Activated CD4-positive, alpha-beta T cell treated with anti-CD3 and anti-CD28 coated beads, Interleukin-2, amount 50 U/mL, for 1 hour (primary cell): ENCODE results near the gene MRGPRG.

Experiments used
- DNase-seq: peaks from one replicate; pipeline ENCODE4 v3.0.0-alpha.2; 2020

Gene MRGPRG

GRCh38 chr11:3205261-3206155 lies 13.1 kb downstream of the MRGPRG start:
- no peak for DNase-seq

DNA sequence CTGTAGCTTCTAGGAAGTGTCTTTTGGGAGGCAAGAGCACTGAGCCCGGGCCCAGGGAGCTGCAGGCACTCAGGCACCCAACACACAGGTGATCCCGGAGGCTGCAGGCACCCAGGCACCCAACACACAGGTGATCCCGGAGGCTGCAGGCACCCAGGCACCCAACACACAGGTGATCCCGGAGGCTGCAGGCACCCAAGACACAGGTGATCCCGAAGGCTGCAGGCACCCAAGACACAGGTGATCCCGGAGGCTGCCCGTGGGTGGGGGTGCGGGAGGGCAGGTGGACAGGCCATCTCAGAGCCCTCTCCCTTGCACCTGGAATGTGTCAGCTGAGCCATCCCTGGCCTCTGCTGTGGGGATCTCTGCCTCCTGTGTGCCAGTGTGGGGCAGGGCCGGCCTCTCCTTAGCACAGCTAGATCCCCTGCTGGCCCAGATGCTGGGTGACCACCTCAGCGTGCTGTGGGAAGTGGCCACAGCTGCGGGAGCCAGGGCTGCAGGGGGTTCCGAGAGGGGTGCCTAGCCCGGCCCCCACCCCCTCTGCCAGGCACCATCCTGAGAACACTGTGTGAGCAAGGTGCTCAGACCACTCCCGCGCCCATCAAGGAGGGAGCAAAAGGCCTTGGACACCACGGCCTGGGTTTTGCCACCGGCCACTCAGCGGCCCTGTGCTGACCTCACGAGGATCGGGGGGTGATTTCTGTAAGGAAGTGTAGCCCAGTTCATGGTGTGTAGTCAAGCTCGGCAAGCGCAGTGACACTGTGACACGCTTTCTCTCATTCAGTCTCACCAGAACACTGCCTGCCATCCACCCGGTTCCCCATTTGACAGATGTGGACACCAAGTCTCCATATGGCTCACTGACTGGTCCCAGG lies 14.2 kb downstream of the MRGPRG start:
- no peak for DNase-seq

- DNase-seq, result no peak
Measured at GRCh38 chr11:3203221-3204043, 15.2 kb downstream of the MRGPRG start.

DNA sequence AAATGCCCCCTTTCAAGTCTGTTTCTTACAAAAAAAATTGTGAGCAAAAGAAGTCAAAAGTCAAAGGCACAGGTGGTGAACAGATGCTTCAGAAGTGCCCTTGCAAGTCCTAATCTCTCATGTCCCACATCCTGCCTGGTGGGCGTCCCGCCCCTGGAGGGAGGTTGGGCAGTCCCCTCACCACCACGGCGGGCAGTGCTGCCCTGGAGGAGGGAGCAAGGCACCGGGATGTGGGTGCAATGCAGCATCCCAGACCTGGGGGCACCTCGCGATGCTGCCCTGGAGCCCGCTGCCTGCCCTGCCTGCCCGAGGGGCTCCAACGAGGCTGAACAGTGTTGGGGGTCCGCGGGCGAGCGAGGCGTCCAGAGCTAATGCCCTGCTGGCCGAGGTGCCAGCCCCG lies 15.9 kb downstream of the MRGPRG start:
- DNase-seq, result no peak

DNA sequence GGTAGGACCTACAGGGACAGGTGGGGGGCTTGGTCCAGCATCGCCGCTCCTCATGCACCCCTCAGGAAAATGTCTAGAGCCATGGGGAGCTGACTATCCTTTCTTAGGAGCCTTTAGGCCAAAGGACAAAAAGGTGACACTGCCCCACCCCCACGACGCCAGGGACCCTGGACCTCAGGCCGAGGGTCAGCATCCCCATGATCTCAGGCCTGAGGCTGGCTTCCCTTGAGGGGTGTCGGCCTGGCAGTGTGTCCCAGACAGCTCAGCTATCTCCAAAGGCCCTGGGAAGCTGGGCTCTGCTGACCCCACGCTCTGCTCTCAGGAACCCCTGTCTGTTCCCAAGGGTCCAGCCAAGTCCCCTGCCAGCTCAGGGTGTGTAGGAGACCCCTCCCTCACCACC lies 16.3 kb downstream of the MRGPRG start:
- DNase-seq, result no peak

DNA sequence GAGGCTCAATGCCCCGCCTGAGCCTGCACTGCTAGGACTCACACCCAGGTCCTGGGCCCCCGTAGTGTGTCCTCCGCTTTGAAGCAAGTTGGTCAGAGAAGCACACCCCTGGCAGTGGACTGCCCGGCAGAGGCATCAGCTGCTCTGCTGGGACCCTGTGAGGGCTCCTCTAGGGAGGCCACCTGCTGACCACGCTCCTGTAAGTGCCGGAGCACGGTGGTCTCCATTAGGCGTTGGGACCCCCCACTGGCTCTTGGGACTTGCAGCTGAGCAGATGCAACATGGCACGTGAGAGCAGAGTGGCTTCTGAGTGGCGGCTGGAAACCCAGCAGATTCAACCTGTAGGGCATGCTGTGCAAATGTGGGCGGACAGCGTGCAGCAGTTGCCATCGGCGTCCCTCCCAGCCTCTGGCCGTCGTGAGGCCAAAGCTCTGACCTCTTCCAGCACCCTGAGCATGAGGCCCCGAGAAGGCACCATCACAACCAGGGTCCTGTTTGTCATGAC lies 16.9 kb downstream of the MRGPRG start:
- no peak for DNase-seq

GRCh38 chr11:3201112-3201581 lies 17.5 kb downstream of the MRGPRG start:
- no peak for DNase-seq

DNA sequence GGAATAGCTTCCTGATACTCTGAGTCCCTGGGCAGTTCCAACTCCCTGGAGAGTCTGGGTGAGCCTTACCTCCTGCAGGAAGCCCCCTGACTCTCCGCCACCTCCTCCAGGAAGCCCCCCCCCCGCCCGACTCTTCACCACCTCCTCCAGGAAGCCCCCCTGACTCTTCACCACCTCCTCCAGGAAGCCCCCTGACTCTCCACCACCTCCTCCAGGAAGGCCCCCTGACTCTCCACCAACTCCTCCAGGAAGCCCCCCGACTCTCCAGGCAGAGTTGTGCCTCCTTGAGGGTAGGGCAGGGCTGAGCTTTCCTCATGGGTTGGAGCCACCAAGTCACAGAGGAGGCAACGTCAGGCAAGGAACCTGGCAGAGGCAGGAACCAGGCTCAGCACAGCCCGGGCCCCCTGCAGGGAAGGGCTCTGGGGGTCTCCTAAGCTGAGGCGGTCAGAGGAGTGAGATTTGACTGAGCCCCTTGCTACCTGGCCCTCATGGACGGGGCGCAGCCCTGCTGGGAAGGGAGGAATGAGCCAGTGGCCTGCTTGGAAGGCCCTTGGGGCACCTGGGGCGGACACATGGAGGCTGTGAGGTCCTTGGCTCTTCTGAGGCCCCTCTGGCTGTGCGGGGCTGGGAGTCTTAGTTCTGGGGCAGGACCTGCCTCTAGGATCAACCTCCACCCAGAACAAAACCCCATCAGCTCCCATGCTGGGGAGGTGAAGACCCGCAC lies 18.1 kb downstream of the MRGPRG start:
- DNase-seq, result no peak

GRCh38 chr11:3199537-3200295 lies 18.9 kb downstream of the MRGPRG start:
- DNase-seq, result no peak

- DNase-seq, result no peak
Measured at GRCh38 chr11:3198815-3199214, 19.8 kb downstream of the MRGPRG start.

GRCh38 chr11:3197878-3198528 lies 20.6 kb downstream of the MRGPRG start:
- no peak for DNase-seq

- DNase-seq, result no peak
Measured at GRCh38 chr11:3197044-3197695, 21.4 kb downstream of the MRGPRG start.

DNA sequence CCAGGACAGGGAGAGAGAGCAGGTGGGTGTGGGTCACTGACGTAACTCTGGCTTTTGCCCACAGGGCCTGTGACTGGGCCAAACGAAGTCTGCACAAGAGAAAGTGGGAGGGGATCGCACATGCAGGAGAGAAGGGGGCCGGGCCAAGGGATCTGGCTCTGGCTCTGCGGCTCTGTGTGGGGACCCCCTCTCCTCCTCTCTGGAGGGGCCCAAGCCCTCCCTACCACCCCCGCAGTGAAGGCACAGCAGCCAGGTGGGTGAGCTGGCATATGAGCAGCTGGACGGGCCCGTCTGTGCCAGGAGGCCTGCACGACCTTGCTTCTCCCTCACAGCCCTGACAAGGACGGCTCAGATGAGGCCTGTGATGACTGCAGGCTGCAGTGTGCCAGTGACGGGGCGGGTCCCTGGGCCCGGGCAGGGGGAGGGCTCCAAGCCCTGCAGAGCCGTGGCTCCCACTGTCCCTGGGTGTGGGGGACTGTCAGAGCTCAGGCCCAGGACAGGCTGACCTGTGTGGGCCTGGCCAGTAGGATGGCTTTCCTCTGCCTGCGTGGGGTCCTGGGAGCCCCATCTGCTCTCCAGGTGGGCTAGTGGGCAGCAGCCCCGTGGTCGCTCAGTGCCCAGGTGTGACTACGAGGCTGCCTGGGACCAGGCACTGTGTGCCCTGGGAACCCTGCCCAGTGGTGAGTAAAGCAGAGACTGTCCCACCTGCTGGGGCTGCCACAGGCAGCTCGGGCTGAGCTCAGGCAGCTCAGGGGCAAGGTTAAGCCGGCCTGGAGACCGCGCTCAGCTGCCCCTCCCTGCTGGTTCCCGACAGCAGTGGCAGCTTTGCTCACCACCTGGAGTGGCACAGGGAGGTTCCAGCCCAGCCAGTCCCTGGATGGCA lies 22.2 kb downstream of the MRGPRG start:
- no peak for DNase-seq

DNA sequence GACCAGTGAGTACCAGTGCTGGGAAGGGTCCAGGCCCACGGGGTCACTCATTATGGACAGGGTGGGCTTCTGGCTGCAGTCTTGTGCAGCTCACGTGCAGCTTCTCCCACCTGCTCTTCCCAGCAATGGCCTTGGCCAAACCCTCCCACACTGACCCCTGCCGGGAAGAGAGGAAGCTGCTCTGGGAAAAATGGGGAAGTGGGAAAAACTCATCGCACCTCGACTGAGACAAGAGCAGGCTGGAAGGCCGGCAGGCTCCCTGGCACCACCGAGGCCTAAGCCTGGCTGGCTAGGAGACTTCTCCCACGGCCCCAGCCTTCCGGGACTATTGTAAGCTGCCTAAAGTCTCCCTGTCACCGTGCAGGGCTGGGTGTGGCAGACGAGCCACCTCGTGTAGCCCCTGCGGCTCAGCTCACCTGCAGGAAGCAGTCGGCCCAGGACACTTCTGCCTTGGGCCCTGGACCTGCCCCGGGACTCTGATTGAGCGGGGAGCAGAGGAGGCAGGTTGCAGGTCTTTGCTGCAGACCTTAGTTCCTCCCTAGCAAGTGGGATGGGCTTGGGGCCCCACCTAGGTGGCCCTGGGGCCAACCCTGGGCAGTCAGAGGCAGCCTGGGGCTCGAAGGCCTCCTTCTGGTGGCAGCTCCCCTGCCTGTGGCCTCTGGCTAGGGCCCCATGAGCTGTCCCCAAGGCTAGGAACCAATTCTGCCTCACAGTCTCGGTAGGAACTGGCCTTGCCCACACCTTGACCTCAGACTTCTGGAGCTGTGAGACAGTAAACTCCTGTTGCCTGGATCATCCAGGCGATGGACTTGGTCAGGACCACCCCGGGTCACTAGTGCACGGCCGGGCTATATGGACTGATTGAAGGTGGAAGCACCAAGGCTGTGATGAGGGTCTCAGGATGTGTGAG lies 23.1 kb downstream of the MRGPRG start:
- no peak for DNase-seq

DNA sequence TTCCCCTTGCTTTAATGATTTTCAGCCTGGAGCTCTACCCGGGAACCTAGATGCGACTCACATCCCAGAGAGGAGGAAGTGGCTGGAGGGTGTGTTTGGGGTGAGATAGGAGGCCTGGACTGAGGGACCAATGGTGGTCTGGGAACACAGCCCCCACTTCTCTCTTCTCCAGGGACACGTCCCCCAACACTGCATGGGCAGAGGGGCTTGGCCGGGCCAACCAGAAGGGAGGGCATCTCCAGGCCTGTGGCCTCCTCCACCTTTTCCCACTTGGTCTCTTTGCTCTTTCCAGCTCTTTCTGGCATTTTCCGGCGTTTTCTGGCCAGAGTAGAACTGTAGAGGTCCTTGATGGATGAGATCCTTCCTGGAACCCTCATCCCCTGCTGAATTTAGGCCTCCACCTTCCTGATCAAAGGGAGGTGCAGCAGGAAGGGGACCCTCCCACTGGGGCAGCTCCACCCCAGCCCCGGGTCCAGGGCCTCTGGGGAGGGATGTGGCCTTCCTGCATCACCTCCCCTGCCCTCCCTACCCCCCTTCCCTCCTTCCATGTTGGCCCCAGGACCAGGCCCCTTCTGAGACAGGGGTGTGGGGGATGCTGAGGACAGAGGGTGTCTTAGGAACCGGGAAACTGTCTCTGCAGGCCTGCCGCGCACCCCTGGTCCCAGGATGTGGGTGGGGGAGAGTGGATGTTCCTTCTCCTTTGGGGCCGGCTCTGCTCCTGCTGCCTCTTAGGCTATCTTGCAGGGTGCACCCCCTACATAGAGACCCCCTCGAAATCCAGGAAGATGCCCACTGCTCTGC lies 24.4 kb downstream of the MRGPRG start:
- DNase-seq, result no peak

- DNase-seq, result no peak
Measured at GRCh38 chr11:3193373-3194015, 25.1 kb downstream of the MRGPRG start.
